ENCODE results near the gene MLKL. TPM values are rescaled to one million over a fixed set of nuclear protein-coding genes. Genes with fewer than 3 reads are reported as not detected.

The MLKL gene
- total and polyA plus RNA-seq, 2 experiments from 2014 or later = 10.4 to 13.6 TPM

DNA sequence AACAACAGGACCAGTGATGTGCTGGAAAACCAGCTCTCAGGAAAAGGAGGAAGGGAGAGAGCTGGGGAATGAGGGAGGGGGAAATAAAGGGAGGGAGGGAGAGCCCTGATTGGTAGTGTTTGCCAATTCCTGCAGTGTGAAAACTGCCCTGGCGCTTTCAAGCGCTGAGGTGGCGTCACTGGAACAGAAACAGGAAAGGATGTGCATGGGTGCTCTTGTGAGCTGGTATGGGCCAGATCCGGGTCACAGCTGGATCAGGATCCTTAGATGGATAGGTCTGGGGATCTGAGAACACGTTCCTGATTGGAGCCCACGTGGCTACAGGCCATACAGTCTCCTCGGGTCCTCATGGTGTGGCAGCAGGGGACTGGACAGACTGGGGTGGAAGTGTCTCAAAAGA is 16.7 kb upstream of the MLKL start:
- no peaks in the 10 kb centered on the region for H3K36me3 ChIP-seq (ENCODE audit: low read depth)
- H3K79me2 ChIP-seq (ENCODE audit: insufficient read depth) = no peaks in the 10 kb centered on the region
- H3K4me3 ChIP-seq = no peak overlapping the region
- H2AFZ ChIP-seq = no peak overlapping the region
- H4K20me1 ChIP-seq (ENCODE audit: insufficient read depth) = no peaks in the 10 kb centered on the region
- no peak overlapping the region for H3K27ac ChIP-seq
- no peaks in the 10 kb centered on the region for H3K9me3 ChIP-seq (ENCODE audit: low read depth)
- H3K27me3 ChIP-seq (replicated peaks; ENCODE audit: insufficient read depth) = peaks cover 6% of the 10 kb centered on the region
- WGBS, 2 experiments (ENCODE audit: low coverage in 1 of 2, low lambda C conversion rate in 2 of 2, missing lambda C conversion rate in 2 of 2) = 51 to 52% methylated on average over 7 of the region's 7 CpGs
- no peak overlapping the region for H3K4me2 ChIP-seq (ENCODE audit: unreplicated experiment)
- TF ChIP-seq EZH2phosphoT487 (IDR thresholded peaks at IDR 0.05; ENCODE audit: insufficient read depth, low read depth) = no peak
- no peak for TF ChIP-seq EZH2 (IDR thresholded peaks at IDR 0.05; ENCODE audit: insufficient read depth, poor library complexity, severe bottlenecking)
- H3F3A ChIP-seq (ENCODE audit: insufficient read depth) = no peaks in the 10 kb centered on the region
- H3K9me2 ChIP-seq (ENCODE audit: insufficient read depth) = no peaks in the 10 kb centered on the region
- no peak for DNase-seq
- no peak overlapping the region for H3K9ac ChIP-seq
- H3K4me1 ChIP-seq (ENCODE audit: insufficient read depth) = no peaks in the 10 kb centered on the region
- in situ Hi-C loops (cut with MboI) = no loop called here

DNA sequence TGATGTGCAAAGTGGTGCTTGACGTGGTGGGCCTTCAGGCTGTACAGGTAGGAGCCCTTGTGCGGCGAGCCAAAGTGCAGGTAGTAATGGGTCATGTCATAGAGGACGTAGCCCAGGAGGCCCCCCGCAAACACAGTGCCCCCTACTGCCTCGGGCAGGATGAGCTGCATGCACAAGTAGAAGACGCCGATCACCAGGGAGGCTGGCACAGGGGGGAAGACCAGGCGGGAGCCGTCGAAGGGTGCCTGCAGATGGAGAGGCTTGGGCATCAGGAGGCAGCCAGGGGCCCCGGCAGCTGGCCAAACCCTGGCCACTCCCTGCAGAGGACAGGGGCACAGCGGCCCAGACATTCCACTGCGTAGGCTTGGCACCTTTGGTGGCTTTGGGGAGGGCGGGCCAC is 15.7 kb upstream of the MLKL start:
- WGBS, 2 experiments (ENCODE audit: low coverage in 1 of 2, low lambda C conversion rate in 2 of 2, missing lambda C conversion rate in 2 of 2) = 57% methylated on average over 13 to 15 of the region's 15 CpGs
- H3K9me3 ChIP-seq (ENCODE audit: low read depth) = no peaks in the 10 kb centered on the region
- H4K20me1 ChIP-seq (ENCODE audit: insufficient read depth) = no peaks in the 10 kb centered on the region
- in situ Hi-C loops (cut with MboI) = no loop called here
- H3K79me2 ChIP-seq (ENCODE audit: insufficient read depth) = no peaks in the 10 kb centered on the region
- no peak overlapping the region for H2AFZ ChIP-seq
- TF ChIP-seq EZH2 (IDR thresholded peaks at IDR 0.05; ENCODE audit: insufficient read depth, poor library complexity, severe bottlenecking) (no peak), EZH2phosphoT487 (IDR thresholded peaks at IDR 0.05; ENCODE audit: insufficient read depth, low read depth) (no peak)
- no peaks in the 10 kb centered on the region for H3K9me2 ChIP-seq (ENCODE audit: insufficient read depth)
- H3F3A ChIP-seq (ENCODE audit: insufficient read depth) = no peaks in the 10 kb centered on the region
- H3K4me1 ChIP-seq (ENCODE audit: insufficient read depth) = no peaks in the 10 kb centered on the region
- H3K36me3 ChIP-seq (ENCODE audit: low read depth) = no peaks in the 10 kb centered on the region
- H3K4me2 ChIP-seq (ENCODE audit: unreplicated experiment) = no peak overlapping the region
- H3K4me3 ChIP-seq = no peak overlapping the region
- no peak for DNase-seq
- H3K9ac ChIP-seq = no peak overlapping the region
- H3K27ac ChIP-seq = no peak overlapping the region
- peaks cover 6% of the 10 kb centered on the region for H3K27me3 ChIP-seq (replicated peaks; ENCODE audit: insufficient read depth)

DNA sequence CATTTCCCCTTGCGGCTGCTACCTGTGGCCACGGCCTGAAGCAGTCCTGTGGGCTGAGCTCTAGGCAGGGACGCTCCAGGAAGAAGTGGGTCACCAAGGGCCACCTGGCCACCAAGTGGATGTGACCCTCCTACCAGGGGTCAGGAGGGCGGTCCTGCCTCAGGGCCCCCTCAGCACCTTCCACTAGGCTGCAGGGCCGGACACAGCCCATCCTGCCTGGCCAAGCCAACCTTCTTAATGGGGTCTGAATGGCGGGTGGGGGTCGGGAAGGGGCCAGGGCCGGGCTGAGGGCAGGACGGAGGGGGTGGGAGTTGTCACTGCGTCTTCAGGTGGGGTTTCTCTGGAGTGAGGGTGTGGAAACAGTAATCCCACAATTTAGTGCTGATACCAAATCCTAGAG is 13.2 kb upstream of the MLKL start:
- 69 to 70% methylated on average over 10 of the region's 10 CpGs for WGBS, 2 experiments (ENCODE audit: low coverage in 1 of 2, low lambda C conversion rate in 2 of 2, missing lambda C conversion rate in 2 of 2)
- TF ChIP-seq EZH2 (IDR thresholded peaks at IDR 0.05; ENCODE audit: insufficient read depth, poor library complexity, severe bottlenecking) = no peak
- TF ChIP-seq EZH2phosphoT487 (IDR thresholded peaks at IDR 0.05; ENCODE audit: insufficient read depth, low read depth) = no peak

DNA sequence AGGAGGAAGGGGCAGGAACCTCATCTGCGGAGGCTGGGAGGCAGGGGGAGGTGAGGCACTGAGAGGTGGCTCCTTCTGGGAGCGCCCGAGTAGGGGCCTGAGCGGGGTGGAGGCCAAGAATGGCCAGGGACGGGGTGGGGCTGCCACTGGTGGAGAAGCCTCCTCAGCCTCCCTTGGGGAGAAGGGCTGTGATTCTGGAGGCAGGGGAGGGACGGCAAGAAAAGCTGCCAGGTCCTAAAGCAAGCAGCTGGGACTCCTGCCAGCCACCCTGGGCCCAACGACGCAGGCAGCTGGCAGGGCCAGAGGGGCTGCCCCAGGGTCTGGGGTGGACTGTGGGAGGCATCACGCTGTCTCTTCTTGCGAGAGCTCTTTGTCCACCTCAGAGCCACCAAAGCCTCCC is 12.7 kb upstream of the MLKL start:
- Histone ChIP-seq H3K4me1 (ENCODE audit: insufficient read depth) (no peaks in the 10 kb centered on the region), H2AFZ (no peak overlapping the region), H3K9me3 (ENCODE audit: low read depth) (no peaks in the 10 kb centered on the region), H3K9me2 (ENCODE audit: insufficient read depth) (no peaks in the 10 kb centered on the region), H3K27me3 (replicated peaks; ENCODE audit: insufficient read depth) (peaks cover 6% of the 10 kb centered on the region), H3K36me3 (ENCODE audit: low read depth) (no peaks in the 10 kb centered on the region), H3K4me3 (no peak overlapping the region), H4K20me1 (ENCODE audit: insufficient read depth) (no peaks in the 10 kb centered on the region), H3K9ac (no peak overlapping the region), H3F3A (ENCODE audit: insufficient read depth) (no peaks in the 10 kb centered on the region), H3K4me2 (ENCODE audit: unreplicated experiment) (no peak overlapping the region), H3K27ac (no peak overlapping the region), H3K79me2 (ENCODE audit: insufficient read depth) (no peaks in the 10 kb centered on the region)
- DNase-seq = no peak
- WGBS, 2 experiments (ENCODE audit: low coverage in 1 of 2, low lambda C conversion rate in 2 of 2, missing lambda C conversion rate in 2 of 2) = 34 to 45% methylated on average over 7 to 8 of the region's 10 CpGs
- in situ Hi-C loops (cut with MboI) = no loop called here
- no peak for TF ChIP-seq EZH2 (IDR thresholded peaks at IDR 0.05; ENCODE audit: insufficient read depth, poor library complexity, severe bottlenecking)
- no peak for TF ChIP-seq EZH2phosphoT487 (IDR thresholded peaks at IDR 0.05; ENCODE audit: insufficient read depth, low read depth)

More for the DNA sequence above, 13.2 kb upstream of the MLKL start:
- no peaks in the 10 kb centered on the region for H3K4me1 ChIP-seq (ENCODE audit: insufficient read depth)
- H4K20me1 ChIP-seq (ENCODE audit: insufficient read depth) = no peaks in the 10 kb centered on the region
- H3F3A ChIP-seq (ENCODE audit: insufficient read depth) = no peaks in the 10 kb centered on the region
- no peaks in the 10 kb centered on the region for H3K79me2 ChIP-seq (ENCODE audit: insufficient read depth)
- no peak overlapping the region for H3K4me3 ChIP-seq
- no peak overlapping the region for H3K9ac ChIP-seq
- DNase-seq = no peak
- H3K27me3 ChIP-seq (replicated peaks; ENCODE audit: insufficient read depth) = peaks cover 6% of the 10 kb centered on the region
- no peaks in the 10 kb centered on the region for H3K36me3 ChIP-seq (ENCODE audit: low read depth)
- H2AFZ ChIP-seq = no peak overlapping the region
- H3K4me2 ChIP-seq (ENCODE audit: unreplicated experiment) = no peak overlapping the region
- in situ Hi-C loops (cut with MboI) = no loop called here
- H3K9me3 ChIP-seq (ENCODE audit: low read depth) = no peaks in the 10 kb centered on the region
- H3K27ac ChIP-seq = no peak overlapping the region
- no peaks in the 10 kb centered on the region for H3K9me2 ChIP-seq (ENCODE audit: insufficient read depth)

DNA sequence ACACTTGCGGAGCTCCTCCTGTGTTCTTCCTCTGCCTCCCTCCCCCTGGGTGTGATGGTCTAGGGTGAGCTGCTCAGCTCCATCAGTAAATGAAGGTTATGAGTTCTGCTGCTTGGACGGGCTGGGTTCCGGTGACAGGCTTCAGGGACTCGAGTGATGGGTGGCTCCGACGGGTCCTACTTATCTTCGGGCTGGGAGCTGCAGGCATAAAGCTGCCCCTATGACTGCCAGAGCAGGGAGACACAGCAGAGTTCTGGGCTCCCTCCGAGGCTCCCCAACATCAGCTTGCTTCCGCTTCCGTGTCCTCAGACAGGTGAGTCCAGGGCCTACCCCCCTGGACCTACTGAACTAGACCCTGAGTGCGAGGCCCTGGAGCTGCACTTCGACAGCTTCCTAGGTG is 11.3 kb upstream of the MLKL start:
- H3K27ac ChIP-seq = no peak overlapping the region
- H3K9me3 ChIP-seq (ENCODE audit: low read depth) = no peaks in the 10 kb centered on the region
- in situ Hi-C loops (cut with MboI) = no loop called here
- H2AFZ ChIP-seq = no peak overlapping the region
- H3K9me2 ChIP-seq (ENCODE audit: insufficient read depth) = no peaks in the 10 kb centered on the region
- no peak overlapping the region for H3K9ac ChIP-seq
- TF ChIP-seq EZH2 (IDR thresholded peaks at IDR 0.05; ENCODE audit: insufficient read depth, poor library complexity, severe bottlenecking) (no peak), EZH2phosphoT487 (IDR thresholded peaks at IDR 0.05; ENCODE audit: insufficient read depth, low read depth) (no peak)
- no peak overlapping the region for H3K4me3 ChIP-seq
- no peaks in the 10 kb centered on the region for H4K20me1 ChIP-seq (ENCODE audit: insufficient read depth)
- H3K79me2 ChIP-seq (ENCODE audit: insufficient read depth) = no peaks in the 10 kb centered on the region
- H3K4me1 ChIP-seq (ENCODE audit: insufficient read depth) = no peaks in the 10 kb centered on the region
- peaks cover 6% of the 10 kb centered on the region for H3K27me3 ChIP-seq (replicated peaks; ENCODE audit: insufficient read depth)
- WGBS, 2 experiments (ENCODE audit: low coverage in 1 of 2, low lambda C conversion rate in 2 of 2, missing lambda C conversion rate in 2 of 2) = 72 to 76% methylated on average over 11 to 12 of the region's 12 CpGs
- no peaks in the 10 kb centered on the region for H3F3A ChIP-seq (ENCODE audit: insufficient read depth)
- DNase-seq = no peak
- H3K36me3 ChIP-seq (ENCODE audit: low read depth) = no peaks in the 10 kb centered on the region
- H3K4me2 ChIP-seq (ENCODE audit: unreplicated experiment) = no peak overlapping the region

Data from GM23248 (cell line).